HepG2 (cell line): Measurements from ENCODE around the gene NFS1. TPM values are rescaled to one million over a fixed set of nuclear protein-coding genes. Genes with fewer than 3 reads are reported as not detected.

Experiments
- ETV5 ChIP-seq: IDR thresholded peaks from 2 replicates; pipeline ENCODE4 v1.6.1; 2018; ENCODE audit warnings: missing biosample characterization, missing genetic modification reagents, inconsistent platforms, borderline replicate concordance
- FOXA3 ChIP-seq: IDR thresholded peaks from 2 replicates; pipeline ENCODE4 v1.6.1; 2016; ENCODE audit warnings: missing genetic modification reagents, missing compliant biosample characterization
- HNRNPH1 ChIP-seq: fragments of 200-400 bp; formaldehyde crosslinking; optimal IDR thresholded peaks from 2 replicates; pipeline ENCODE3; 2017; ENCODE audit warnings: mild to moderate bottlenecking, low read depth, low read length
- HOXA7 ChIP-seq: sonication (generic); formaldehyde crosslinking; IDR thresholded peaks from 2 replicates; pipeline ENCODE4 v1.8.1; 2022; ENCODE audit warnings: mild to moderate bottlenecking, missing genetic modification reagents, moderate library complexity
- IRX3 ChIP-seq: sonication (generic); formaldehyde crosslinking; IDR thresholded peaks from 2 replicates; pipeline ENCODE4 v1.8.1; 2023; ENCODE audit warnings: mild to moderate bottlenecking, low read depth, missing genetic modification reagents, borderline replicate concordance
- MLX ChIP-seq: IDR thresholded peaks from 2 replicates; pipeline ENCODE4 v1.6.1; 2016
- PLSCR1 ChIP-seq: sonication (generic); formaldehyde crosslinking; IDR thresholded peaks from 2 replicates; pipeline ENCODE4 v1.5.0; 2020; ENCODE audit warnings: missing genetic modification reagents, mild to moderate bottlenecking, borderline replicate concordance
- PRPF4 ChIP-seq: fragments of 200-400 bp; formaldehyde crosslinking; IDR thresholded peaks from 2 replicates; pipeline ENCODE4 v1.6.1; 2016; ENCODE audit warnings: low read length, low read depth; ENCODE audit not compliant: poor library complexity, severe bottlenecking
- PTBP1 ChIP-seq: fragments of 200-400 bp; formaldehyde crosslinking; IDR thresholded peaks from 2 replicates; pipeline ENCODE4 v1.6.1; 2018; ENCODE audit warnings: low read length, low read depth; ENCODE audit not compliant: poor library complexity, severe bottlenecking
- RXRA ChIP-seq: sonication (generic); formaldehyde crosslinking; IDR thresholded peaks from 2 replicates; pipeline ENCODE4 v1.5.1; 2020; ENCODE audit warnings: missing genetic modification reagents
- SNAI1 ChIP-seq: sonication (generic); formaldehyde crosslinking; IDR thresholded peaks from 2 replicates; pipeline ENCODE4 v1.5.0; 2020; ENCODE audit warnings: mild to moderate bottlenecking, missing genetic modification reagents, borderline replicate concordance
- ZBTB40 ChIP-seq, 2 experiments: fragments of 450-650 bp in 1 of 2; sonication (generic) in 1 of 2; formaldehyde crosslinking in 1 of 2; IDR thresholded peaks; 2 replicates each; pipeline versions ENCODE4 v1.6.1 to v1.8.0; 2016 to 2022; ENCODE audit warnings: antibody characterized with exemption in 1 of 2, mild to moderate bottlenecking in 1 of 2, missing genetic modification reagents in 1 of 2
- ZFP36L2 ChIP-seq: sonication (generic); formaldehyde crosslinking; IDR thresholded peaks from 2 replicates; pipeline ENCODE4 v1.4.0; 2020; ENCODE audit warnings: missing genetic modification reagents
- ZKSCAN1 ChIP-seq: fragments of 150-350 bp; IDR thresholded peaks from 2 replicates; pipeline ENCODE4 v1.6.1; 2014; ENCODE audit warnings: low read length
- ZNF326 ChIP-seq: sonication (generic); formaldehyde crosslinking; IDR thresholded peaks from 2 replicates; pipeline ENCODE4 v1.4.0; 2020; ENCODE audit warnings: missing genetic modification reagents, borderline replicate concordance
- ZNF501 ChIP-seq: sonication (generic); formaldehyde crosslinking; IDR thresholded peaks from 2 replicates; pipeline ENCODE4 v1.5.1; 2020; ENCODE audit warnings: mild to moderate bottlenecking, moderate library complexity, missing genetic modification reagents
- ZNF543 ChIP-seq: sonication (generic); formaldehyde crosslinking; IDR thresholded peaks from 2 replicates; pipeline ENCODE4 v1.4.0; 2020; ENCODE audit warnings: mild to moderate bottlenecking, missing genetic modification reagents
- ZNF747 ChIP-seq: sonication (generic); formaldehyde crosslinking; IDR thresholded peaks from 2 replicates; pipeline ENCODE4 v1.8.1; 2023; ENCODE audit warnings: missing genetic modification reagents, mild to moderate bottlenecking, borderline replicate concordance
- ZSCAN25 ChIP-seq: sonication (generic); formaldehyde crosslinking; IDR thresholded peaks from 2 replicates; pipeline ENCODE4 v1.8.0; 2022; ENCODE audit warnings: mild to moderate bottlenecking, missing genetic modification reagents
- polyA plus RNA-seq, 8 experiments: library from polyadenylated mRNA; depleted of rRNA in 3 of 8; stranded (reverse) in 7 of 8; unstranded in 1 of 8; fragments of >200 nt; fragmentation: Illumina TruSeq in 4 of 8; extraction: Trizol in 4 of 8; gene quantifications; 2 replicates each; pipeline versions ENCODE4 v1.2.1 to v1.2.3, GENCODE V29; 2011 to 2016; ENCODE audit warnings: low read depth in 4 of 8, missing spikeins in 1 of 8, mixed read lengths in 1 of 8; ENCODE audit not compliant: insufficient read depth in 1 of 8
- total RNA-seq, 5 experiments: library from RNA; depleted of rRNA; stranded (reverse); fragments of >200 nt; fragmentation: Illumina TruSeq; extraction: Trizol; gene quantifications; 2 replicates each; pipeline ENCODE4 v1.2.3, GENCODE V29; 2016; ENCODE audit warnings: low read depth in 1 of 5

NFS1 gene
- total and polyA plus RNA-seq, 2 of the 13 experiments (the other 11 are each of a cell fraction or from before 2014, with no cell fraction given), result 65.9 to 88.1 TPM

GRCh38 chr20:35726842-35727711, 27.9 kb upstream of the NFS1 start (continued):
- TF ChIP-seq PTBP1 (no peak), PRPF4 (peak; percentile 22), IRX3 (CRISPR knock-in tag) (peak; percentile 13; the same call in 1 of the 2 replicates), ZSCAN25 (CRISPR knock-in tag) (no peak), ZBTB40 (IDR thresholded peaks at IDR 0.05) (no peak), ZBTB40 (CRISPR knock-in tag; IDR thresholded peaks at IDR 0.05) (no peak), HOXA7 (CRISPR knock-in tag) (no peak), RXRA (CRISPR knock-in tag) (no peak), PLSCR1 (CRISPR knock-in tag) (no peak), ZNF501 (CRISPR knock-in tag) (peak; percentile 38; the same call in 1 of the 2 replicates), SNAI1 (CRISPR knock-in tag) (no peak), ZFP36L2 (CRISPR knock-in tag) (no peak), ZNF326 (CRISPR knock-in tag) (no peak), MLX (CRISPR knock-in tag) (no peak), ZKSCAN1 (no peak), ZNF543 (CRISPR knock-in tag) (no peak), FOXA3 (no peak), ETV5 (CRISPR knock-in tag) (no peak), HNRNPH1 (peak; percentile 30), ZNF747 (CRISPR knock-in tag) (no peak)
